GM19099 (cell line): Measurements from ENCODE around the gene BIN2.

Experiments
- POLR2A ChIP-seq: IDR thresholded peaks from 3 replicates; pipeline ENCODE4 v1.6.1; 2011; ENCODE audit warnings: low read depth; ENCODE audit not compliant: insufficient read length; ENCODE audit errors: extremely low read depth

Gene BIN2

GRCh38 chr12:51281202-51281924 lies 42.6 kb downstream of the BIN2 start:
- TF ChIP-seq POLR2A: no peak

- no peak for TF ChIP-seq POLR2A
Observed at GRCh38 chr12:51275088-51275487, 48.9 kb downstream of the BIN2 start.

GRCh38 chr12:51270951-51271518 lies 52.9 kb downstream of the BIN2 start:
- TF ChIP-seq POLR2A: no peak

DNA sequence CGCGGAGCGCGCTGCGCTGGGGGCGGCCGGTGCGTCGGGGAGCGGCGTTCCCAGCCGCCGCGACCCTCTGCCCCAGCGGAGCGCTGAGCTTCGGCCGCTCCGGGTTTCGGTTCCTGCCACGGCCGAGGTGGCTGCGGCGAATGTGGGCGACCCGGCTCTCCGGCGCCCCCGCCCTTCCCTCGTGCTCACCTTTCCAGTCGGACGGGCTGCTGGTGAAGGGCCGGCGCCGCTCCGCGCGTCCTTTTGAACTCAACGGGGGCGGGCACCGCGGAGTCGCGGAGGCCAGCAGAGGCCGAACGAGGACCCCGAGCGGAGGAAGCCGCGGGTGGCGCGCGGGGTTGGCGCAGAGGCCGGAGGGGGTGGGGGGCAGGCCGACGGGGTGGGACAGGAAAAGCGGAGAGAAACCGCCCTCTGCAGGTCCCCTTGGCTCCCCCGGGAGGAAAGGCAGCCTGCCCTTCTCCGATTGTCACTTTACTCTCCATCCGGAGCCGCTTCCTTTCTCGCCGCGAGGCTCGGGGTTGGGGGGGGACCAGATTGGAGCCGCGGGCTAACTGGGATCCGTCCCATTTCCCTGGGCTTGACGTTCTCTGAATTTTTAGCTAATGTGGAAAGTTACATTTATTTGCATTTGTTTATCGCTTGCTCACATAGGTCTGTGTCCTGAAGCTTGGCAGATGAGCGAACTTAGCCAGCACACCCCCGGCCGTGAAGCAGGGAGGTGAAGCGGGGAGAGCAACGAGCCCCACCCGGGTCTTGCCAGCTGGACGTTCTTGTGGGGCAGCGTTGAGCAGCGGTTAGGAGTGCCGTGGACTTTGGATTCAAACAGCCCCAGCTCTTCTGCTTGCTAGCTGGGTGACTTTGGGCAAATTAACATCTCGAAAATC lies 53.7 kb downstream of the BIN2 start, which contains the start of gene SMAGP:
SMAGP (minus strand) TSS at position 349 of the 884 bp plus-strand sequence. CDS start 1,137 bp downstream, outside the sequence.
- no peak for TF ChIP-seq POLR2A

DNA sequence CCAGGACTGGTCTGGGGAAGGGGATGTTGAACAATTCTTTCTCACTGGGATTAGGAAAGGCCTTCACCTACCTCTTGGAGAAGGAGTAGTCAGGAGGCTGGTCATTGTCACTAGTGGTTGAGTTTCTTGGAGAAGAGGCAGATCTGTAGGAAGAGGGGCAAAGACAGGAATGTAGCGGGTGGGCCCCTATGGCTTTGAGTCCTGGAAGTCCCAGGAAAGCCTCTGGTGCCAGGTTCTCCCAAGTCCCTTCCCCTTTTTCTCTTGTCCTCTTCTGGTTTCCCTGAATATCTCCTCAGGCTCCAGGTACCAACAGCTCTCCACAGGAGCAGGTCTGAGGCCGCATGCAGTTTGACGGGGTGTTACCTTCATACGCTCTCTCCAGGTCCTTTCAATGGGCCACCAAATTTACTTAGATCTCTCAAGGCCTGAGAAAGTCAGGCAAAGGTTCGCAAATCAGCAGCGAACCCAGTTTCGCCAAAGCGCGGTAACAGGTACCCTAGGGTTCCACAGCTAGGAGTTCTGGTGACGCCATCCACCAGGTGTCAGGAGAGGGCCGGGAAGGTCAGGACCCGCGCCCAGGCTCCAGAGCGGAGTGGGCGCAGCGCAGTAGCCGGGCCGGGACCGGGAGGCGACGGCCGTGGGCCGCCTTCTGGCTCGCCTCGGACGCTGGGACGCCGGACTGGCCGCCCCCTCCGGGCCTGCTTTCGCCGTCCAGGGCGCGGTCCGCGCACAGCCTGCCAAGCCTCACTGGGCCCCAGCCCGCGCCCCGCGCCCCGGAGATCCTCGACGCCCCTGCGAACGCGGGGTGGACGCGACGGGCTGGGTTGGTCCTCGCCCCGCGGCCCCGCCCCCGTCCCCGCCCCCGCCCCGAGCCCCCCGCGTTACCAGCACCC lies 54.6 kb downstream of the BIN2 start:
- no peak for TF ChIP-seq POLR2A

GRCh38 chr12:51265024-51265423 lies 59.0 kb downstream of the BIN2 start:
- TF ChIP-seq POLR2A: no peak

GRCh38 chr12:51264297-51264696 lies 59.7 kb downstream of the BIN2 start:
- TF ChIP-seq POLR2A: no peak

GRCh38 chr12:51263341-51263740 lies 60.6 kb downstream of the BIN2 start:
- no peak for TF ChIP-seq POLR2A

GRCh38 chr12:51262758-51263177 lies 61.2 kb downstream of the BIN2 start:
- no peak for TF ChIP-seq POLR2A

GRCh38 chr12:51254536-51254935 lies 69.4 kb downstream of the BIN2 start:
- no peak for TF ChIP-seq POLR2A

GRCh38 chr12:51253276-51253675 lies 70.7 kb downstream of the BIN2 start:
- no peak for TF ChIP-seq POLR2A

DNA sequence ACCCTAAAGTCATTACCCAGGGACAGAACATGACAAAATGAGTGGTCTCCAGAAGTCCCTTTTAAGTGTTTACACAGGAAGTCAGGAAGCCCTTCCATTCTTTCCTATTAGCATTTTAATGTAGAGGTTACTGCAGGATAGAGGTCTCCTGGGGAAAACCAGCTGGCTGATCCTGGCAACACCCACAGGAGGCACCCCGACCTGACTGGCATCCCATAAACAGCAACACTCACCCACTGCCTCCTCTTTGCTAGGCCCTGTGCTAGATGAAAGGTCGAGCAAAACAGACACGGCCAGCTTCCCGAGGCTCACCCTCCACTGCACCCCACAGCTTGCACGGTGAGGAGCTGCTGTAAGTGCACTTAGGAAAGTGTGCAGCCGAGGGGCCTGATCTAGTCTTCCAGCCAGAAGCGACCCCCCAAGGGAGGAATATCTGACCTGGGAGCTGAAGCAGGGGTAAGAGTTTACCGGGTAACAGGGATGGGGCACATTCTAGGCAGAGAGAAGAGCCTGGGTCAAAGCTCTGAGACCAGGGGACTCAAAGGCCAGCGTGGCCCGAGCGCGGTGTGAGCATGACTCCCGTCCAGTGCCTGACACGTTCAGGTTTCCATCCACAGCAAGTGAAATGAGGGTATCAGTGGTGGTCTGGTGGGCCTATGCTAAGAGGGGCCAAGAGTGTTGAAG lies 76.3 kb downstream of the BIN2 start:
- no peak for TF ChIP-seq POLR2A

GRCh38 chr12:51246254-51246853 lies 77.6 kb downstream of the BIN2 start:
- TF ChIP-seq POLR2A: no peak
